HG03280 (cell line): ENCODE results near the gene WDFY4.
A peak's percentile ranks its signal among the peaks of the same experiment; 100 is the strongest.

Experiments used
- ATAC-seq: cut with Tn5 transposase; IDR thresholded peaks from one replicate; pipeline ENCODE4 v1.9.1; 2021; ENCODE audit warnings: mild to moderate bottlenecking, moderate library complexity; ENCODE audit not compliant: unreplicated experiment

The WDFY4 gene

GRCh38 chr10:48705401-48705938, 20.8 kb downstream of the WDFY4 start:
- peak; percentile 61 for ATAC-seq

GRCh38 chr10:48707472-48707871, 22.8 kb downstream of the WDFY4 start:
- ATAC-seq, result no peak

GRCh38 chr10:48708144-48708543, 23.5 kb downstream of the WDFY4 start:
- no peak for ATAC-seq

GRCh38 chr10:48710647-48711275, 26.1 kb downstream of the WDFY4 start:
- ATAC-seq, result no peak

GRCh38 chr10:48711830-48712229, 27.2 kb downstream of the WDFY4 start:
- no peak for ATAC-seq

- no peak for ATAC-seq
Observed at GRCh38 chr10:48714088-48714487, 29.4 kb downstream of the WDFY4 start.

GRCh38 chr10:48716416-48716815, 31.7 kb downstream of the WDFY4 start:
- ATAC-seq, result no peak

GRCh38 chr10:48720611-48721010, 35.9 kb downstream of the WDFY4 start:
- ATAC-seq, result no peak

- no peak for ATAC-seq
Observed at GRCh38 chr10:48722153-48723145, 37.8 kb downstream of the WDFY4 start.

- no peak for ATAC-seq
Observed at GRCh38 chr10:48724127-48724526, 39.5 kb downstream of the WDFY4 start.

GRCh38 chr10:48725708-48726107, 41.0 kb downstream of the WDFY4 start:
- no peak for ATAC-seq

GRCh38 chr10:48727866-48728265, 43.2 kb downstream of the WDFY4 start:
- ATAC-seq, result no peak

- ATAC-seq, result no peak
Observed at GRCh38 chr10:48729222-48729621, 44.5 kb downstream of the WDFY4 start.

- no peak for ATAC-seq
Observed at GRCh38 chr10:48729941-48730457, 45.3 kb downstream of the WDFY4 start.

- ATAC-seq, result no peak
Observed at GRCh38 chr10:48731141-48731540, 46.5 kb downstream of the WDFY4 start.

GRCh38 chr10:48731654-48732053, 47.0 kb downstream of the WDFY4 start:
- no peak for ATAC-seq

GRCh38 chr10:48733329-48733728, 48.7 kb downstream of the WDFY4 start:
- ATAC-seq, result no peak

- no peak for ATAC-seq
Observed at GRCh38 chr10:48735836-48736390, 51.2 kb downstream of the WDFY4 start.

- no peak for ATAC-seq
Observed at GRCh38 chr10:48736596-48736995, 51.9 kb downstream of the WDFY4 start.

GRCh38 chr10:48737886-48738285, 53.2 kb downstream of the WDFY4 start:
- no peak for ATAC-seq

- ATAC-seq, result no peak
Observed at GRCh38 chr10:48739170-48739569, 54.5 kb downstream of the WDFY4 start.
